Measurements from ENCODE around the gene CHAF1B.

- TF ChIP-seq CTCF (IDR thresholded peaks at IDR 0.05; ENCODE audit: borderline replicate concordance, extremely low read depth, low read length, poor library complexity, severe bottlenecking) (no peak), EZH2 (IDR thresholded peaks at IDR 0.05; ENCODE audit: borderline replicate concordance, low read depth, low read length, severe bottlenecking) (no peak)
These were observed 44.9 kb downstream of the CHAF1B start for GRCh38 chr21:36429947-36430546.
